Testis (tissue), 2 donors: Measurements from ENCODE around the gene ARID1B.

Source experiments
- POLR2A ChIP-seq: fragments of 450-650 bp; IDR thresholded peaks from one replicate; pipeline ENCODE4 v1.6.1; 2017; ENCODE audit warnings: antibody characterized with exemption, mild to moderate bottlenecking, moderate library complexity
- TF ChIP-seq, protein P1 (sequence below), 3 experiments: fragments of 450-650 bp in 2 of 3; fragments of 200-600 bp in 1 of 3; sonication (generic) in 1 of 3; IDR thresholded peaks; one replicate each; pipeline ENCODE4 v1.5.1; 2016 to 2019; ENCODE audit warnings: antibody characterized with exemption in 3 of 3, mild to moderate bottlenecking in 2 of 3, moderate library complexity in 1 of 3

DNA sequence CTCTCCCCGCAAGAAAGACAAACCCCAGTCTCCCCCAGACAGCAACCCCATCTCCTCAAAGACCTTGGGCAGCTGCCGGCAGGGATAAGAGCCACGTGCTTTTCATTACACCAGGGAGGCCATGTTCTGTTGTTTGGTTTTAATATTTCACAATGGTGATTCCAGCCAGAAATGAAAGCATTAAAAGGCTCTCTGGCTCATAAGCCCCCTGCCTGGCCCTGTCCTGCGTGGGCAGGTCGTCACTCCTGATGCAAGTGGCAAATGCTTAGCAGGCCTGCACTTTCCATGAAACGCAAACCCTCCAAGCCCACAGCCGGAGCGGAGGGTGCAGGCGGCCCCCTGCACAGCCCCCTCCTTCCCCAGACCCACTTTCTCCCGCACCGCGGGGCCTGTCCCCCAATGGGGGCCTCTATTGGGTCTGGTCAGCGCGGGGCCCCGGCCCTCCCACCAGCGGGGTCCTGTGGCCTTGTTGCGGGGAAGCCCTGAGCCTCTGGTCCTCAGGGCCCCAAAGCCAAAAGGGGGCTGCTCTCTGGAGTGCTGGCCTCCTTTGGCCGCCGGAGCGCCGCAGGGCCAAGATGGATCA lies 469.0 kb downstream of the ARID1B start:
- TF ChIP-seq, protein P1, sequence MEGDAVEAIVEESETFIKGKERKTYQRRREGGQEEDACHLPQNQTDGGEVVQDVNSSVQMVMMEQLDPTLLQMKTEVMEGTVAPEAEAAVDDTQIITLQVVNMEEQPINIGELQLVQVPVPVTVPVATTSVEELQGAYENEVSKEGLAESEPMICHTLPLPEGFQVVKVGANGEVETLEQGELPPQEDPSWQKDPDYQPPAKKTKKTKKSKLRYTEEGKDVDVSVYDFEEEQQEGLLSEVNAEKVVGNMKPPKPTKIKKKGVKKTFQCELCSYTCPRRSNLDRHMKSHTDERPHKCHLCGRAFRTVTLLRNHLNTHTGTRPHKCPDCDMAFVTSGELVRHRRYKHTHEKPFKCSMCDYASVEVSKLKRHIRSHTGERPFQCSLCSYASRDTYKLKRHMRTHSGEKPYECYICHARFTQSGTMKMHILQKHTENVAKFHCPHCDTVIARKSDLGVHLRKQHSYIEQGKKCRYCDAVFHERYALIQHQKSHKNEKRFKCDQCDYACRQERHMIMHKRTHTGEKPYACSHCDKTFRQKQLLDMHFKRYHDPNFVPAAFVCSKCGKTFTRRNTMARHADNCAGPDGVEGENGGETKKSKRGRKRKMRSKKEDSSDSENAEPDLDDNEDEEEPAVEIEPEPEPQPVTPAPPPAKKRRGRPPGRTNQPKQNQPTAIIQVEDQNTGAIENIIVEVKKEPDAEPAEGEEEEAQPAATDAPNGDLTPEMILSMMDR (IDR thresholded peaks at IDR 0.05) = no peak
- TF ChIP-seq POLR2A = no peak
